K562 (cell line): ENCODE data around the gene CEP89. TPM values are rescaled to one million over a fixed set of nuclear protein-coding genes. Genes with fewer than 3 reads are reported as not detected.

Source experiments
- ATAC-seq: fragments of 200-7000 bp; cut with Tn5 transposase; 3 replicates; pipeline ENCODE4 v1.9.1; 2020; ENCODE audit warnings: moderate library complexity
- BruUV-seq: library from RNA; stranded (reverse); fragments of 400-500 nt; replicated peaks from 2 replicates; lab custom pipeline; 2021; lab: Mats Ljungman, UMichigan
- CTCF ChIA-PET: fragments of 300-600 bp; formaldehyde crosslinking; extraction: SDS; loops from one replicate; lab custom pipeline; 2021; ENCODE audit warnings: low intra/inter-chr PET ratio; lab: Yijun Ruan, JAX
- POLR2A ChIA-PET: fragments of 300-600, 350-650 bp; sonication (Branson Sonifier 250); formaldehyde crosslinking; extraction: SDS; loops from one replicate; lab custom pipeline; 2021; ENCODE audit warnings: antibody characterized with exemption, inconsistent platforms; lab: Yijun Ruan, JAX
- DNase-seq, 4 experiments: peaks; one replicate each; pipeline versions ENCODE4 v3.0.0 to v3.0.0-alpha.2; 2011 to 2018; ENCODE audit warnings: low spot score in 3 of 4, mixed read lengths in 3 of 4; ENCODE audit errors: extremely low read depth in 1 of 4
- FAIRE-seq: peaks from 2 replicates; lab custom pipeline; 2011; peaks lifted over from hg19 to GRCh38; lab: Jason Lieb, UNC
- H2AFZ ChIP-seq: 2 replicates; pipeline ENCODE4 v1.6.0; 2011; ENCODE audit warnings: low read depth, low read length, control low read depth, inconsistent platforms
- H3K27ac ChIP-seq: fragments of 200-600 bp; 3 replicates; pipeline ENCODE4 v1.8.0; 2011; ENCODE audit warnings: low read depth, mild to moderate bottlenecking, control low read depth, inconsistent platforms, low read length, moderate library complexity, mixed read lengths; ENCODE audit errors: extremely low read depth
- H3K27me3 ChIP-seq, 2 experiments: fragments of 300-600 bp in 1 of 2; 2 replicates in 1 of 2; 3 replicates in 1 of 2; pipeline versions ENCODE4 v1.6.0 to v1.8.0; 2011; ENCODE audit warnings: inconsistent platforms in 2 of 2, low read length in 2 of 2, mild to moderate bottlenecking in 1 of 2, mixed read lengths in 1 of 2, moderate library complexity in 1 of 2; ENCODE audit not compliant: control insufficient read depth in 2 of 2, insufficient read depth in 2 of 2
- H3K36me3 ChIP-seq: fragments of 300-600 bp; 3 replicates; pipeline ENCODE4 v1.8.0; 2011; ENCODE audit warnings: mild to moderate bottlenecking, low read length, inconsistent platforms; ENCODE audit not compliant: control insufficient read depth, insufficient read depth
- H3K4me1 ChIP-seq, 2 experiments: fragments of 200-600 bp in 1 of 2; replicated peaks in 1 of 2; 2 replicates in 1 of 2; 3 replicates in 1 of 2; pipeline versions ENCODE4 v1.5.1 to v1.8.0; 2011; ENCODE audit warnings: inconsistent platforms in 2 of 2, low read length in 2 of 2, mild to moderate bottlenecking in 1 of 2, mixed read lengths in 1 of 2, moderate library complexity in 1 of 2; ENCODE audit not compliant: control insufficient read depth in 2 of 2, insufficient read depth in 2 of 2
- H3K4me2 ChIP-seq: 2 replicates; pipeline ENCODE4 v1.6.1; 2011; ENCODE audit warnings: low read length, control low read depth, inconsistent platforms, mixed read lengths; ENCODE audit not compliant: insufficient read depth
- H3K4me3 ChIP-seq: fragments of 200-600 bp; sonication (generic), shearing (Covaris generic); 2 replicates; pipeline ENCODE4 v1.5.1; 2016; ENCODE audit warnings: control low read depth, inconsistent platforms
- H3K79me2 ChIP-seq: fragments of 200-600 bp; 3 replicates; pipeline ENCODE4 v1.8.0; 2011; ENCODE audit warnings: low read length, inconsistent platforms; ENCODE audit not compliant: control insufficient read depth, insufficient read depth
- H3K9ac ChIP-seq, 2 experiments: 2 replicates each; pipeline versions ENCODE4 v1.6.0 to v1.6.1; 2011; ENCODE audit warnings: low read depth in 2 of 2, low read length in 2 of 2, control low read depth in 1 of 2, inconsistent platforms in 1 of 2, mild to moderate bottlenecking in 1 of 2, mixed read lengths in 1 of 2; ENCODE audit not compliant: insufficient read depth in 1 of 2
- H3K9me1 ChIP-seq: one replicate; pipeline ENCODE4 v1.6.0; 2011; ENCODE audit warnings: inconsistent platforms, mild to moderate bottlenecking, low read length, moderate library complexity; ENCODE audit not compliant: control insufficient read depth, insufficient read depth
- H3K9me3 ChIP-seq: replicated peaks from 2 replicates; pipeline ENCODE4 v1.5.1; 2011; ENCODE audit warnings: low read depth, low read length, inconsistent platforms; ENCODE audit not compliant: control insufficient read depth, insufficient read depth
- H4K20me1 ChIP-seq: replicated peaks from 2 replicates; pipeline ENCODE4 v1.6.1; 2011; ENCODE audit warnings: low read length, inconsistent platforms, mixed read lengths; ENCODE audit not compliant: control insufficient read depth, insufficient read depth
- ATF1 ChIP-seq, 2 experiments: fragments of 450-650 bp in 1 of 2; IDR thresholded peaks; 2 replicates each; pipeline ENCODE4 v1.6.1; 2016; ENCODE audit warnings: missing compliant biosample characterization in 1 of 2, missing genetic modification characterization in 1 of 2
- BMI1 ChIP-seq: fragments of 150-350 bp; IDR thresholded peaks from 2 replicates; pipeline ENCODE4 v1.6.1; 2014; ENCODE audit warnings: low read length
- CHD1 ChIP-seq: fragments of 200-600 bp; sonication (generic); IDR thresholded peaks from one replicate; pipeline ENCODE4 v1.6.1; 2012; ENCODE audit warnings: mild to moderate bottlenecking, moderate library complexity, low read length, inconsistent platforms
- HDAC8 ChIP-seq: fragments of 450-650 bp; IDR thresholded peaks from 2 replicates; pipeline ENCODE4 v1.6.1; 2016; ENCODE audit warnings: mild to moderate bottlenecking, missing genetic modification characterization, moderate library complexity, missing compliant biosample characterization
- MAFK ChIP-seq: IDR thresholded peaks from 2 replicates; pipeline ENCODE4 v1.6.1; 2011; ENCODE audit warnings: low read length, improper control_type of control experiment
- NR2C2 ChIP-seq, 2 experiments: fragments of 200-800 bp in 1 of 2; sonication (Bioruptor generic) in 1 of 2; sonication (generic) in 1 of 2; formaldehyde crosslinking in 1 of 2; IDR thresholded peaks; 2 replicates each; pipeline versions ENCODE4 v1.6.1 to v1.8.0; 2016 to 2022; ENCODE audit warnings: mild to moderate bottlenecking in 1 of 2, missing compliant biosample characterization in 1 of 2, missing genetic modification characterization in 1 of 2, missing genetic modification reagents in 1 of 2
- POLR2G ChIP-seq: fragments of 200-400 bp; formaldehyde crosslinking; IDR thresholded peaks from 2 replicates; pipeline ENCODE4 v1.6.1; 2017; ENCODE audit warnings: low read depth, mild to moderate bottlenecking, antibody characterized with exemption, low read length, moderate library complexity
- PURB ChIP-seq: sonication (generic); formaldehyde crosslinking; IDR thresholded peaks from 2 replicates; pipeline ENCODE4 v1.9.0; 2021; ENCODE audit warnings: low read depth, mild to moderate bottlenecking, missing genetic modification reagents
- TBP ChIP-seq: optimal IDR thresholded peaks from 2 replicates; pipeline ENCODE3; 2011; ENCODE audit warnings: low read depth, low read length, improper control_type of control experiment
- YY1 ChIP-seq, 3 experiments: IDR thresholded peaks; 2 replicates each; pipeline ENCODE4 v1.6.1; 2011; ENCODE audit warnings: low read length in 2 of 3, mild to moderate bottlenecking in 2 of 3, moderate library complexity in 2 of 3, borderline replicate concordance in 1 of 3, control low read depth in 1 of 3, low read depth in 1 of 3; ENCODE audit not compliant: insufficient read depth in 3 of 3, insufficient replicate concordance in 2 of 3, control insufficient read depth in 1 of 3, insufficient read length in 1 of 3; ENCODE audit errors: extremely low read depth in 1 of 3
- ZNF507 ChIP-seq: conservative IDR thresholded peaks from 2 replicates; pipeline ENCODE4 v1.6.1; 2017; ENCODE audit warnings: missing genetic modification characterization, missing compliant biosample characterization
- WGBS: fragments of 100-300 bp; shearing (Covaris generic); methylation state at CpG from one replicate; pipeline ENCODE4 v1.1.6; 2016; ENCODE audit warnings: low coverage, mixed read lengths; ENCODE audit not compliant: insufficient coverage; ENCODE audit errors: missing lambda C conversion rate; 5-methylcytosine and 5-hydroxymethylcytosine counted together
- in situ Hi-C: fragments of 300-500 bp; cut with MboI; formaldehyde crosslinking; loops from 4 replicates; pipeline ENCODE4 v1.15.0; 2018; ENCODE audit warnings: inconsistent platforms, mixed read lengths
- intact Hi-C: fragments of 100-400 bp; cut with micrococcal nuclease; formaldehyde crosslinking; loops from 2 replicates; pipeline ENCODE4 v1.14.2; 2022
- polyA plus RNA-seq, 8 experiments: library from polyadenylated mRNA; depleted of rRNA in 4 of 8; stranded (reverse) in 5 of 8; unstranded in 3 of 8; fragments of >200 nt; fragmentation: Nextera tagmentation in 2 of 8; fragmentation: Illumina TruSeq in 1 of 8; extraction: Ambion mirVana in 2 of 8; extraction: Trizol in 1 of 8; gene quantifications; 2 replicates each; pipeline versions ENCODE4 v1.2.1 to v1.2.3, GENCODE V29; 2011 to 2014; ENCODE audit warnings: inconsistent platforms in 1 of 8, missing spikeins in 1 of 8
- total RNA-seq, 7 experiments: library from RNA; depleted of rRNA in 6 of 7; stranded (reverse); fragments of >200 nt in 6 of 7; fragmentation: Illumina TruSeq in 2 of 7; extraction: Trizol in 2 of 7; gene quantifications; 2 replicates each; pipeline versions ENCODE4 v1.2.1 to v1.2.3, GENCODE V29; 2011 to 2021; ENCODE audit warnings: low replicate concordance in 1 of 7
- TF ChIP-seq, protein P1 (sequence below): sonication (generic); formaldehyde crosslinking; IDR thresholded peaks from 2 replicates; pipeline ENCODE4 v1.8.0; 2022; ENCODE audit warnings: missing genetic modification reagents, mild to moderate bottlenecking, moderate library complexity, borderline replicate concordance

The CEP89 gene
- total and polyA plus RNA-seq, 9 of the 15 experiments (the other 6 are each of a cell fraction or from before 2014, with no cell fraction given), result 5.5 to 15.0 (median 7.2) TPM

DNA sequence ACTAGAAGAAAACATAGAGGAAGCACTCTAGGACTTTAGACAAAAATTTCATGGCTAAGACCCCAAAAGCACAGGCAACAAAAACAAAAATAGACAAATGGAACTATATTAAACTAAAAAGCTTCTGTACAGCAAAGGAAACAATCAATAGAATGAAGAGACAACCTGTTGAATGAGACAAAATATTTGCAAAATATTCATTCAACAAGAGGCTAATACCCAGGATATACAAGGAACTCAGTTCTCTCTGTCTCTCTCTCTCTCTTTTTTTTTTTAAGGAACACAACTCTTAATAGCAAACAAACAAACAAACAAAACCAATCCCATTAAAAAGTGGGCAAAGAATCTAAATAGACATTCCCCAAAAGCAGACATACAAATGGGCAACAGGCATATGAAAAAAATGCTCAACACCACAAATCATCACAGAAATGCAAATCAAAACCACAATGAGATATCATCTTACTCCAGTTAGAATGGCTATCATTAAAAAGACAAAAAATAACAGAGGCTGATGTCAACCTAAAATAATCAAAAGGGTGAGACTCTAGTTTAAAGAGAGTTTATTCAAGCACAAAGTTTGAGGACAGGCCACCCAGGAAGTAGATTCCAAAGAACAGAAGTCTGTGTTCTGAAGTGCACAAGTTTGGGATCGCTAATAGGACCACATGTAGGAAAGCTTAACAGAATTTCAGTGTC, 75.1 kb downstream of the CEP89 start:
- no TSS peak for BruUV-seq
- no peak overlapping the region for H3K9ac ChIP-seq
- no peak overlapping the region for H3K4me2 ChIP-seq
- no peak overlapping the region for H3K4me3 ChIP-seq
- in situ Hi-C loops (no loop called here), intact Hi-C loops (no loop called here)
- POLR2A ChIA-PET, result interaction anchor here (0.9 kb wide), 1 partner anchor 101 kb away, joined by 3 read pairs; no protein-coding TSS in a partner anchor
- no peak overlapping the region for H3K27ac ChIP-seq
- TF ChIP-seq YY1 (IDR thresholded peaks at IDR 0.05; ENCODE audit: borderline replicate concordance in 1 of 3, control insufficient read depth in 1 of 3, extremely low read depth in 1 of 3, insufficient read depth in 3 of 3, insufficient read length in 1 of 3, insufficient replicate concordance in 2 of 3, low read depth in 1 of 3, low read length in 2 of 3), result no peak
- TF ChIP-seq, protein P1, sequence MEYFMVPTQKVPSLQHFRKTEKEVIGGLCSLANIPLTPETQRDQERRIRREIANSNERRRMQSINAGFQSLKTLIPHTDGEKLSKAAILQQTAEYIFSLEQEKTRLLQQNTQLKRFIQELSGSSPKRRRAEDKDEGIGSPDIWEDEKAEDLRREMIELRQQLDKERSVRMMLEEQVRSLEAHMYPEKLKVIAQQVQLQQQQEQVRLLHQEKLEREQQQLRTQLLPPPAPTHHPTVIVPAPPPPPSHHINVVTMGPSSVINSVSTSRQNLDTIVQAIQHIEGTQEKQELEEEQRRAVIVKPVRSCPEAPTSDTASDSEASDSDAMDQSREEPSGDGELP (CRISPR knock-in tag), result no peak
- no peak for TF ChIP-seq HDAC8
- no peak for TF ChIP-seq CHD1
- TF ChIP-seq BMI1, result no peak
- no peak for TF ChIP-seq ZNF507 (tag)
- TF ChIP-seq POLR2G, result no peak
- no peak for TF ChIP-seq PURB (CRISPR knock-in tag)
- TF ChIP-seq MAFK, result no peak
- TF ChIP-seq TBP, result no peak
- no peak for TF ChIP-seq ATF1 (CRISPR knock-in tag; IDR thresholded peaks at IDR 0.05)
- TF ChIP-seq ATF1 (tag; IDR thresholded peaks at IDR 0.05), result no peak
- TF ChIP-seq NR2C2 (CRISPR knock-in tag; IDR thresholded peaks at IDR 0.05), result no peak
- TF ChIP-seq NR2C2 (tag; IDR thresholded peaks at IDR 0.05), result no peak
- H4K20me1 ChIP-seq, result no peaks in the 10 kb centered on the region
- no peak overlapping the region for H2AFZ ChIP-seq
- H3K27me3 ChIP-seq, result no peaks in the 10 kb centered on the region
- no peaks in the 10 kb centered on the region for H3K79me2 ChIP-seq
- H3K9me3 ChIP-seq, result no peaks in the 10 kb centered on the region; the same call in 1 of the 2 replicates
- H3K9me1 ChIP-seq, result no peaks in the 10 kb centered on the region
- no peak for FAIRE-seq
- CTCF ChIA-PET, result no interaction called here
- WGBS, result 0% methylated on average over 1 of the region's 1 CpG
- H3K36me3 ChIP-seq, result no peaks in the 10 kb centered on the region
- ATAC-seq, result no peak
- no peaks in the 10 kb centered on the region for H3K4me1 ChIP-seq
- DNase-seq, result no peak
